H9 (cell line): ENCODE data around the gene SVOP. TPM values are rescaled to one million over a fixed set of nuclear protein-coding genes. Genes with fewer than 3 reads are reported as not detected.

Source experiments
- DNase-seq: peaks from one replicate; pipeline ENCODE4 v3.0.0-alpha.2; 2017
- H2AFZ ChIP-seq: one replicate; pipeline ENCODE4 v1.6.1; 2013; ENCODE audit warnings: mild to moderate bottlenecking, low read length, control low read depth, moderate library complexity
- H2AK5ac ChIP-seq: 2 replicates; pipeline ENCODE4 v1.6.1; 2013; ENCODE audit warnings: low read length, control low read depth, mixed read lengths; ENCODE audit not compliant: insufficient read length
- H2BK120ac ChIP-seq: one replicate; pipeline ENCODE4 v1.6.1; 2013; ENCODE audit warnings: low read depth, mild to moderate bottlenecking, low read length, control low read depth, inconsistent platforms; ENCODE audit not compliant: poor library complexity, severe bottlenecking
- H2BK12ac ChIP-seq: 2 replicates; pipeline ENCODE4 v1.6.1; 2013; ENCODE audit warnings: low read length, control low read depth, mixed read lengths, low read depth; ENCODE audit not compliant: insufficient read length
- H2BK15ac ChIP-seq: 2 replicates; pipeline ENCODE4 v1.6.1; 2013; ENCODE audit warnings: low read depth, low read length, control low read depth
- H2BK20ac ChIP-seq: one replicate; pipeline ENCODE4 v1.6.1; 2013; ENCODE audit warnings: low read depth, mild to moderate bottlenecking, low read length, control low read depth, inconsistent platforms; ENCODE audit not compliant: poor library complexity, severe bottlenecking
- H2BK5ac ChIP-seq: 2 replicates; pipeline ENCODE4 v1.6.1; 2013; ENCODE audit warnings: low read length, control low read depth, mixed read lengths; ENCODE audit not compliant: insufficient read length
- H3K14ac ChIP-seq: 2 replicates; pipeline ENCODE4 v1.6.1; 2013; ENCODE audit warnings: low read length, control low read depth; ENCODE audit not compliant: insufficient read depth
- H3K18ac ChIP-seq: 2 replicates; pipeline ENCODE4 v1.6.1; 2013; ENCODE audit warnings: low read depth, mild to moderate bottlenecking, mixed read lengths, low read length, control low read depth; ENCODE audit not compliant: insufficient read length
- H3K23ac ChIP-seq: 2 replicates; pipeline ENCODE4 v1.6.1; 2013; ENCODE audit warnings: low read length, control low read depth, mixed read lengths, low read depth; ENCODE audit not compliant: insufficient read length
- H3K23me2 ChIP-seq: 2 replicates; pipeline ENCODE4 v1.6.1; 2013; ENCODE audit warnings: low read depth, mild to moderate bottlenecking, mixed read lengths, low read length, control low read depth; ENCODE audit not compliant: insufficient read length, poor library complexity, severe bottlenecking
- H3K27ac ChIP-seq: 2 replicates; pipeline ENCODE4 v1.5.1; 2013; ENCODE audit warnings: low read length, control low read depth, mixed read lengths, low read depth; ENCODE audit not compliant: insufficient read length
- H3K27me3 ChIP-seq: 2 replicates; pipeline ENCODE4 v1.6.1; 2013; ENCODE audit warnings: low read length, control low read depth, inconsistent platforms; ENCODE audit not compliant: insufficient read depth
- H3K4ac ChIP-seq: 2 replicates; pipeline ENCODE4 v1.6.1; 2013; ENCODE audit warnings: low read depth, mild to moderate bottlenecking, control low read depth, inconsistent platforms, low read length, moderate library complexity
- H3K4me1 ChIP-seq: 2 replicates; pipeline ENCODE4 v1.6.1; 2013; ENCODE audit warnings: low read length, control low read depth, inconsistent platforms; ENCODE audit not compliant: insufficient read depth
- H3K4me2 ChIP-seq: 2 replicates; pipeline ENCODE4 v1.6.1; 2013; ENCODE audit warnings: low read length, control low read depth, mixed read lengths; ENCODE audit not compliant: insufficient read length, insufficient read depth
- H3K56ac ChIP-seq: 2 replicates; pipeline ENCODE4 v1.6.1; 2013; ENCODE audit warnings: low read depth, mild to moderate bottlenecking, mixed read lengths, low read length, control low read depth; ENCODE audit not compliant: insufficient read length
- H3K79me1 ChIP-seq: 2 replicates; pipeline ENCODE4 v1.6.1; 2013; ENCODE audit warnings: low read depth, mild to moderate bottlenecking, moderate library complexity, low read length, control low read depth, inconsistent platforms; ENCODE audit not compliant: insufficient read depth, poor library complexity, severe bottlenecking
- H3K79me2 ChIP-seq: 2 replicates; pipeline ENCODE4 v1.6.1; 2013; ENCODE audit warnings: low read length, control low read depth, inconsistent platforms; ENCODE audit not compliant: insufficient read depth
- H3K9ac ChIP-seq: 2 replicates; pipeline ENCODE4 v1.6.1; 2013; ENCODE audit warnings: low read length, control low read depth, mixed read lengths; ENCODE audit not compliant: insufficient read length; ENCODE audit errors: extremely low read depth
- H3K9me3 ChIP-seq: one replicate; pipeline ENCODE4 v1.6.1; 2013; ENCODE audit warnings: low read depth, low read length, inconsistent platforms; ENCODE audit not compliant: control insufficient read depth
- H3T11ph ChIP-seq: one replicate; pipeline ENCODE4 v1.6.1; 2013; ENCODE audit warnings: mild to moderate bottlenecking, low read length, control low read depth, inconsistent platforms
- H4K20me1 ChIP-seq: one replicate; pipeline ENCODE4 v1.6.1; 2013; ENCODE audit not compliant: control insufficient read depth, insufficient read length, insufficient read depth
- H4K5ac ChIP-seq: 2 replicates; pipeline ENCODE4 v1.6.1; 2013; ENCODE audit warnings: low read depth, mild to moderate bottlenecking, mixed read lengths, low read length, control low read depth; ENCODE audit not compliant: insufficient read length
- H4K8ac ChIP-seq: replicated peaks from 2 replicates; pipeline ENCODE4 v1.6.1; 2013; ENCODE audit warnings: low read length, control low read depth, mixed read lengths, low read depth; ENCODE audit not compliant: insufficient read length
- H4K91ac ChIP-seq: 2 replicates; pipeline ENCODE4 v1.6.1; 2013; ENCODE audit warnings: low read depth, mild to moderate bottlenecking, moderate library complexity, mixed read lengths, low read length, control low read depth; ENCODE audit not compliant: insufficient read length
- H3K27ac Mint-ChIP-seq, 3 experiments: 2 replicates in 2 of 3; 3 replicates in 1 of 3; pipeline ENCODE4 v1.8.0; 2020 to 2021; ENCODE audit warnings: mixed read lengths in 3 of 3, mild to moderate bottlenecking in 1 of 3, moderate library complexity in 1 of 3
- H3K27me3 Mint-ChIP-seq: 2 replicates; pipeline ENCODE4 v1.8.0; 2021; ENCODE audit warnings: low read depth, mild to moderate bottlenecking, moderate library complexity, mixed read lengths
- H3K36me3 Mint-ChIP-seq, 3 experiments: 2 replicates in 2 of 3; 3 replicates in 1 of 3; pipeline ENCODE4 v1.8.0; 2020 to 2021; ENCODE audit warnings: low read depth in 3 of 3, mixed read lengths in 3 of 3; ENCODE audit not compliant: insufficient read depth in 1 of 3
- H3K4me1 Mint-ChIP-seq, 2 experiments: 2 replicates each; pipeline ENCODE4 v1.8.0; 2020; ENCODE audit warnings: mixed read lengths in 2 of 2
- H3K4me3 Mint-ChIP-seq, 2 experiments: 2 replicates in 1 of 2; 3 replicates in 1 of 2; pipeline ENCODE4 v1.8.0; 2020 to 2021; ENCODE audit warnings: mild to moderate bottlenecking in 2 of 2, mixed read lengths in 2 of 2, moderate library complexity in 1 of 2
- H3K9me3 Mint-ChIP-seq, 2 experiments: 2 replicates in 1 of 2; 3 replicates in 1 of 2; pipeline ENCODE4 v1.8.0; 2020; ENCODE audit warnings: mild to moderate bottlenecking in 2 of 2, mixed read lengths in 2 of 2, moderate library complexity in 1 of 2
- CTCF ChIP-seq: fragments of 200-600 bp; sonication (generic); conservative IDR thresholded peaks from 3 replicates; pipeline ENCODE4 v1.8.0; 2021; ENCODE audit warnings: antibody characterized with exemption, mild to moderate bottlenecking
- WGBS: extraction: QIAGEN DNeasy Blood & Tissue Kit; methylation state at CpG from one replicate; pipeline ENCODE4 v1.1.7; 2013; ENCODE audit warnings: missing lambda C conversion rate, low lambda C conversion rate, mixed read lengths; ENCODE audit not compliant: insufficient read length; ENCODE audit errors: extremely low coverage; 5-methylcytosine and 5-hydroxymethylcytosine counted together
- total RNA-seq: library from RNA; stranded (reverse); gene quantifications from 2 replicates; pipeline ENCODE4 v1.2.1, GENCODE V29; 2021

The SVOP gene
- total RNA-seq, 1 experiment from 2014 or later = 0.15 TPM

DNA sequence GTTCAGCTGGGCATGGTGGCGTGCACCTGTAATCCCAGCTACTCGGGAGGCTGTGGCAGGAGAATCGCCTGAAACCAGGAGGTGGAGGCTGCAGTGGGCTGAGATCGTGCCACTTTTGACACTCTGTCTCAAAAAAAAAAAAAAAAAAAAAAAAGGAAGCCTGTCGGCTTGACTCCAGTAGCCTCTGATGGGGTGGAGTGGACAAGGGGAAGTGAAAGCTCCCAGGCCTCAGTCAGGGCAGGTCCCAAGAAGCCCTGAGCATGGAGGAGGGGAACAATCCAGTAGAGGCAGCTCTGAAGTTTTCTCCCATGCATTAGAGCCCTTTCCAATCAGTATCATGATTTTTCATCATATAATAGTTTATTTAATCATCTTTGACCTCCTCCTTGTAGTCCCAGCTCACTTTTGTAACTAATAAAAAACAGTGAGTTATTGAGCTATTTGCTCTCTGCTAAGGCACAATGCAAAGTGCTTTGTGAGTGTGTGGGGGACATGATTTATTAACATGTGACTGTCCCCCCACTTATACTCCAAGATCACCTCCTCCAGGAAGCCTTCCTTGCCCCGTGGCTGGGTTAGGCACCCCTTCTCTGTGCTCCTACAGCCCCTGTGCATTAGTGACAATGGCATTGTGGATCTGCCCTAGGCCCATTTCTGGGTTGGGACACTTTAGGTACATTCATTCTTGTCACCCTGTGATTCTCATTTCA lies 158.8 kb downstream of the SVOP start:
- no CpG with 5 or more reads among the region's 6 CpGs for WGBS
- Histone ChIP-seq H2BK20ac (no peak overlapping the region), H3K27me3 (no peaks in the 10 kb centered on the region), H3K27ac (no peak overlapping the region), H3K9ac (no peak overlapping the region), H2AK5ac (no peak overlapping the region), H4K91ac (no peak overlapping the region), H2BK120ac (no peak overlapping the region), H3K14ac (no peak overlapping the region), H3K4ac (no peak overlapping the region), H3T11ph (no peak overlapping the region), H3K56ac (no peak overlapping the region), H4K8ac (no peak overlapping the region), H3K79me2 (no peaks in the 10 kb centered on the region), H3K18ac (no peak overlapping the region), H3K79me1 (no peaks in the 10 kb centered on the region), H3K23me2 (peaks cover 6% of the 10 kb centered on the region), H3K9me3 (no peaks in the 10 kb centered on the region), H2BK5ac (no peak overlapping the region), H3K4me1 (peaks cover 2% of the 10 kb centered on the region; the same call in 1 of the 2 replicates), H4K20me1 (no peaks in the 10 kb centered on the region), H2AFZ (no peak overlapping the region), H4K5ac (no peak overlapping the region), H3K4me2 (no peak overlapping the region), H3K23ac (no peak overlapping the region), H2BK12ac (no peak overlapping the region), H2BK15ac (no peak overlapping the region)
- peaks cover 2 to 5% (median 2%) of the 10 kb centered on the region in 3 experiments; a peak in 4 of 7 replicates for H3K36me3 Mint-ChIP-seq
- H3K4me1 Mint-ChIP-seq = peaks cover 21 to 23% of the 10 kb centered on the region in 2 experiments
- H3K4me3 Mint-ChIP-seq = no peak overlapping the region
- DNase-seq = no peak
- H3K27ac Mint-ChIP-seq = no peak overlapping the region
- TF ChIP-seq CTCF = no peak
- peaks cover 3% of the 10 kb centered on the region for H3K27me3 Mint-ChIP-seq
- peaks cover 4 to 6% of the 10 kb centered on the region in 2 experiments; a peak in 3 of 5 replicates for H3K9me3 Mint-ChIP-seq
